ENCODE measurements around the gene ALDH3A1. TPM values are rescaled to one million over a fixed set of nuclear protein-coding genes. Genes with fewer than 3 reads are reported as not detected.

Gene ALDH3A1
- total RNA-seq, 1 donor from 2014 or later: not detected

- Mint-ChIP-seq H3K4me1 (ENCODE audit: low read depth) (peaks cover 7% of the 10 kb centered on the region), H3K27ac (no peak overlapping the region), H3K27me3 (ENCODE audit: insufficient read depth) (peaks cover 3% of the 10 kb centered on the region), H3K4me3 (no peak overlapping the region), H3K9me3 (no peaks in the 10 kb centered on the region), H3K36me3 (ENCODE audit: low read depth) (no peaks in the 10 kb centered on the region)
- DNase-seq (ENCODE audit: low spot score): no peak
- intact Hi-C loops (cut with micrococcal nuclease): no loop called here
Observed at GRCh38 chr17:19755392-19755791, 7.3 kb upstream of the ALDH3A1 start.

- Mint-ChIP-seq H3K36me3 (ENCODE audit: low read depth) (no peaks in the 10 kb centered on the region), H3K27ac (no peak overlapping the region), H3K4me1 (ENCODE audit: low read depth) (peaks cover 7% of the 10 kb centered on the region), H3K9me3 (no peaks in the 10 kb centered on the region), H3K27me3 (ENCODE audit: insufficient read depth) (peaks cover 3% of the 10 kb centered on the region), H3K4me3 (no peak overlapping the region)
- intact Hi-C loops (cut with micrococcal nuclease): no loop called here
- no peak for DNase-seq (ENCODE audit: low spot score)
Observed at GRCh38 chr17:19753661-19754463, 5.8 kb upstream of the ALDH3A1 start.

GRCh38 chr17:19753051-19753509 is 5.0 kb upstream of the ALDH3A1 start:
- Mint-ChIP-seq H3K36me3 (ENCODE audit: low read depth) (no peaks in the 10 kb centered on the region), H3K4me1 (ENCODE audit: low read depth) (peaks cover 7% of the 10 kb centered on the region), H3K9me3 (no peaks in the 10 kb centered on the region), H3K4me3 (no peak overlapping the region), H3K27ac (no peak overlapping the region), H3K27me3 (ENCODE audit: insufficient read depth) (peaks cover 3% of the 10 kb centered on the region)
- intact Hi-C loops (cut with micrococcal nuclease): no loop called here
- no peak for DNase-seq (ENCODE audit: low spot score)

DNA sequence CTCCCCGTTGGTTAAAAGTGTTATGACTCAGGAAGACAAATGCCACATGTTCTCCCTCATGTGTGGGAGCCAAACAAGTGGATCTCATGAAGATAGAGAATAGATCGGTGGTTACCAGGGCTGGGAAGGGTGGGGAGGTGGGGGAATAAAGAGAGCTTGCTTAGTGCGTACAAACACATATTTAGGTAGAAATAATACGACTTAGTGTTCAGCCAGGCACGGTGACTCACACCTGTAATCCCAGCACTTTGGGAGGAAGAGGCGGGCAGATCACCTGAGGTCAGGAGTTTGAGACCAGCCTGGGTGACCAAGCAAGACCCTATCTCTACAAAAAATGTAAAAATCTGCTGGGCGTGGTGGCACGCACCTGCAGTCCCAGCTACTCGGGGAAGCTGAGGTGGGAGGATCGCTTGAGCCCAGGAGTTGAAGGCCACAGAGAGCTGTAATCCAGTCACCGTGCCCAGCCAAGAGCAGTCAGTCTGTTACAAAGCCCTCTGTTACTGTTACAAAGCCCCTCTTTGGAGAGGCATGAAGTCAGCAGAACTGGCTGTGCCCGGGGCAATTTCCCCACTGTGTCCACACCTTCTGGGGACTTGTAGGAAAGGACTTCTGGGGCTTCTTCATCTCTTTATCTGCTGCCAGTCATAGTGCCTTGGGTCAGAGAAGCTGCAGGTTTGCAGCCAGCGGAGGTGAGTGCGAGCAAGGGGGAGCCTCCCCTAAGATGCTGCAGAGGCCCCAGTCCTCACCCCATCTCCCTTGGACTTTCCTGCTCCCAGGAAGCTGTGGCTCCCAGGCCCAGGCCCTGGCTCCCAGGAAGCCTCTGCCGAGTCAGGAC is 4.3 kb upstream of the ALDH3A1 start:
- Mint-ChIP-seq H3K4me1 (ENCODE audit: low read depth) (peaks cover 7% of the 10 kb centered on the region), H3K36me3 (ENCODE audit: low read depth) (no peaks in the 10 kb centered on the region), H3K27me3 (ENCODE audit: insufficient read depth) (peaks cover 3% of the 10 kb centered on the region), H3K9me3 (no peaks in the 10 kb centered on the region), H3K27ac (no peak overlapping the region), H3K4me3 (no peak overlapping the region)
- DNase-seq (ENCODE audit: low spot score): no peak
- intact Hi-C loops (cut with micrococcal nuclease): no loop called here

GRCh38 chr17:19750835-19751234 is 2.7 kb upstream of the ALDH3A1 start:
- H3K9me3 Mint-ChIP-seq: no peaks in the 10 kb centered on the region
- H3K4me1 Mint-ChIP-seq (ENCODE audit: low read depth): peaks cover 7% of the 10 kb centered on the region
- intact Hi-C loops (cut with micrococcal nuclease): no loop called here
- no peak overlapping the region for H3K4me3 Mint-ChIP-seq
- no peak for DNase-seq (ENCODE audit: low spot score)
- H3K36me3 Mint-ChIP-seq (ENCODE audit: low read depth): no peaks in the 10 kb centered on the region
- H3K27ac Mint-ChIP-seq: no peak overlapping the region
- peaks cover 7% of the 10 kb centered on the region for H3K27me3 Mint-ChIP-seq (ENCODE audit: insufficient read depth)

DNA sequence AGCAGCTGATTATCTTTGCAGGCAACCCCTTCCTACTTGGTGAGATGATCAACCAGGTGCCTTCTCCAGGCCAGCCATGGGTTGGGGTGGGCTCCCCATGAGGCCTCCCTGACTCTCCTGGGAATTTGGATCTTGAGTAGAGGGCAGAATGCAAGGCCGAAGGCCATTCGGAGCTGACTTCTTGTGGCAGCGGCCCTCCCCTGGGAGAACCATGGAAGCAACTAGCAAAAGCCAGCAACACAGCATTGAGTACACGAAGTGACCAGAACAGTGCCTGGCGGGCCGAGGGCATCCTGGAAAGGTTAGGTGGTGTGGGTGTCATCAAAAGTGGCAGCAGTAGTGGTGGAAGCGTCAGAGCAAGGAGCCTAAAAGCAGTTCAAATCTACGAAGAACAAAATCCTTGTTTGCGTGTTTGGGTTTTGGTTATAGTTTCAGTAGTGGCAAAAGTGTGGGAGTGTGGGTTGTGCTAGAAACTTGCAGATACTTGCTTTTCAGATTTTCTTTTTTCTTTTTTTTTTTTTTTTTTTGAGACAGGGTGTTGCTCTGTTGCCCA is 2.0 kb upstream of the ALDH3A1 start:
- H3K36me3 Mint-ChIP-seq (ENCODE audit: low read depth): no peaks in the 10 kb centered on the region
- H3K9me3 Mint-ChIP-seq: no peaks in the 10 kb centered on the region
- no peak overlapping the region for H3K27ac Mint-ChIP-seq
- intact Hi-C loops (cut with micrococcal nuclease): no loop called here
- H3K4me3 Mint-ChIP-seq: no peak overlapping the region
- peaks cover 11% of the 10 kb centered on the region for H3K27me3 Mint-ChIP-seq (ENCODE audit: insufficient read depth)
- no peak for DNase-seq (ENCODE audit: low spot score)
- H3K4me1 Mint-ChIP-seq (ENCODE audit: low read depth): peaks cover 7% of the 10 kb centered on the region

GRCh38 chr17:19748807-19749193 is 702 bp upstream of the ALDH3A1 start:
- no peak overlapping the region for H3K4me3 Mint-ChIP-seq
- H3K27ac Mint-ChIP-seq: no peak overlapping the region
- no peaks in the 10 kb centered on the region for H3K36me3 Mint-ChIP-seq (ENCODE audit: low read depth)
- intact Hi-C loops (cut with micrococcal nuclease): loop anchor here (2.0 kb wide), 1 partner anchor 14 kb away; no protein-coding TSS in a partner anchor
- H3K4me1 Mint-ChIP-seq (ENCODE audit: low read depth): peaks cover 7% of the 10 kb centered on the region
- no peak for DNase-seq (ENCODE audit: low spot score)
- H3K9me3 Mint-ChIP-seq: no peaks in the 10 kb centered on the region
- peaks cover 13% of the 10 kb centered on the region for H3K27me3 Mint-ChIP-seq (ENCODE audit: insufficient read depth)

GRCh38 chr17:19747159-19747719 is 859 bp downstream of the ALDH3A1 start:
- peaks cover 7% of the 10 kb centered on the region for H3K4me1 Mint-ChIP-seq (ENCODE audit: low read depth)
- no peak for DNase-seq (ENCODE audit: low spot score)
- intact Hi-C loops (cut with micrococcal nuclease): no loop called here
- no peak overlapping the region for H3K27ac Mint-ChIP-seq
- no peaks in the 10 kb centered on the region for H3K36me3 Mint-ChIP-seq (ENCODE audit: low read depth)
- H3K27me3 Mint-ChIP-seq (ENCODE audit: insufficient read depth): peaks cover 13% of the 10 kb centered on the region
- no peaks in the 10 kb centered on the region for H3K9me3 Mint-ChIP-seq
- no peak overlapping the region for H3K4me3 Mint-ChIP-seq

DNA sequence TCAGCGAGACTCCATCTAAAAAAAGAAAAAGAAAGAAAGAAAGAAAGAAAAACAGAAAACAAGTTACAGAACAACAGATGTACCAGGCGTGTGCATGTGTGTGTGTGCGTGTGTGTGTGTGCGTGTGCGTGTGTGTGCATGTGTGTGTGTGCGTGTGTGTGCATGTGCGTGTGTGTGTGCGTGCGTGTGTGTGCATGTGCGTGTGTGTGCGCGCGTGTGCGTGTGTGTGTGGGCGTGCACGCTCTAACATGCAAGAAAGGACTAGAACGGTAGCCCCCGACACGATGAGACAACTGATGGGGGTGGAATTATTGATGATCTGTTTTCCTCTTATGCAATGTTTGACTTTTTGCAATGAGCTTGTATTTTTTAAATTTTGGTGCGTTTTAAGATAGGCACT is 1.6 kb downstream of the ALDH3A1 start:
- Mint-ChIP-seq H3K4me3 (no peak overlapping the region), H3K4me1 (ENCODE audit: low read depth) (peaks cover 7% of the 10 kb centered on the region), H3K36me3 (ENCODE audit: low read depth) (no peaks in the 10 kb centered on the region), H3K27ac (no peak overlapping the region), H3K27me3 (ENCODE audit: insufficient read depth) (peaks cover 13% of the 10 kb centered on the region), H3K9me3 (no peaks in the 10 kb centered on the region)
- intact Hi-C loops (cut with micrococcal nuclease): no loop called here
- DNase-seq (ENCODE audit: low spot score): no peak

DNA sequence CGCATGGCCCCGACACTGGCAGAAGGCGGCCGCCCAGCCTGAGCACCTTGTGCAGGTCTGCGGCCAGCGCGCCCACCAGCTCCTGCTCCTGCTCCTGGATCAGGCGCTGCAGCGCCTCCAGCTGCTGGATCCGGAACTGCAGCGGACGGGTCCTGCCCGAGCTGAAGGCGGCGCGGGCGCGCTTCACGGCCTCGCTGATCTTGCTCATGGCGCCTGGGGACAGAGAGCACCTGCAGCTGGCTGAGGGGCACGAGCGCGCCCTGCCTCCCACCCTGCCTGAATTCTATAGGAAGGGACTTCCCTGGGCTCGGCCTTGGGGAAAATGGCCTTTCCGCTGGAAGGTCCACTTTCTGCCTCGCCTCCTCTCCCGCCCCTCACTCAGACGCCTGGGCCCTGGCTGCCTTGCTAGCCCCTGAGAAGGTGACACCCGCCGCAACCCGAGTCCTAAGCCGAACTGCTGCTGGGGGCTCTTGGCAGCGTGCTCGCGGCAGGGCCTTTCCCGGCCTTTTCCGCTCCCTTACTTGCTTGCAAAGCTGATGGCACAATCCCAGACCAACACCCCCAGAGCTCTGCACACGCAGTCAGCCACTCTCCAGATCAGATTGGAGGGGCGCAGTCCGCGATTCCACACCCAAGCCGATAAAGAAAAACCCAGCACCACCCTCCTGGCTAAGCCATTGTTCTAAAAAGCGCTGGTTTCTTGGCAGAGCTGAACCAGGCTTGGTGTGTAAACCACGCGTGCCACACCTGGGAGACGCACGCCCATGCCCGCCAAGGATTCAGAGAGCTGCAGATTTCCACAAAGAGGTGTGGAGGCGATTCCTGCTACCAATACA is 3.0 kb downstream of the ALDH3A1 start:
- Mint-ChIP-seq H3K4me3 (no peak overlapping the region), H3K36me3 (ENCODE audit: low read depth) (no peaks in the 10 kb centered on the region), H3K9me3 (no peaks in the 10 kb centered on the region), H3K4me1 (ENCODE audit: low read depth) (no peaks in the 10 kb centered on the region), H3K27ac (no peak overlapping the region), H3K27me3 (ENCODE audit: insufficient read depth) (peaks cover 11% of the 10 kb centered on the region)
- intact Hi-C loops (cut with micrococcal nuclease): no loop called here
- DNase-seq (ENCODE audit: low spot score): peak; percentile 73

DNA sequence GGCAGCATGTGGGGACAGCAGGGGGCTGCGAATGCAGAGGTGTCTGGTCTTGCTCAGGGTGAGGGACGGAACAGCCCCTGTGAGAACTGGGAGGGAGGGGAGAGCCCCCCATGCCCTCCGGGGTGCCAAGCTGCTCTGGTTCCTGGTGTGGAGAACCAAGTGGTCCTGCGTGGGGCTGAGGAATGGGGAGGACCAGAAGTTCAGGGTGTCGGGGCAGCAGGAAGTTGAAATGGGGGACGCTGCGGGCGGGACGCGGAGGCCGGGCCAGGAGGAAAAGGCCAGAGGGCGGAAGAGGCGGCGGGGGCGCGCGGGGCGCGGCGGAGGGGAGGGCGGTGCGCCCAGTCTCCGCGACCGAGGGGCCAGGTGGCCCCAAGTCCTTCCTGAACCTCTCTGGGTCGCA is 3.6 kb downstream of the ALDH3A1 start:
- intact Hi-C loops (cut with micrococcal nuclease): no loop called here
- Mint-ChIP-seq H3K27me3 (ENCODE audit: insufficient read depth) (peaks cover 11% of the 10 kb centered on the region), H3K4me1 (ENCODE audit: low read depth) (no peaks in the 10 kb centered on the region), H3K36me3 (ENCODE audit: low read depth) (no peaks in the 10 kb centered on the region), H3K4me3 (peak overlapping the region; percentile 68), H3K27ac (no peak overlapping the region), H3K9me3 (no peaks in the 10 kb centered on the region)
- no peak for DNase-seq (ENCODE audit: low spot score)

All from activated T-helper 1 cell treated with anti-CD3 and anti-CD28 coated beads, Interleukin-12 subunit alpha, Interleukin-12 subunit beta, Interleukin-2, Interleukin-4 antibody, amounts not matched to agents 30 ng/mL and 10 ng/mL and 1 ng/mL, durations not matched to agents 14 hours and 24 hours and 36 hours (primary cell).